Osteoblast (primary cell): Measurements from ENCODE around the gene PPBP. TPM values are rescaled to one million over a fixed set of nuclear protein-coding genes. Genes with fewer than 3 reads are reported as not detected.
A peak's percentile ranks its signal among the peaks of the same experiment; 100 is the strongest.
"Not testable (repeated sequence)": the region's sequence is repeated elsewhere in the genome, so short reads cannot be mapped to it uniquely, and the experiment has no call there.

Source experiments
- DNase-seq: peaks from one replicate; pipeline ENCODE4 v3.0.0; 2011; ENCODE audit warnings: low spot score, mixed read lengths; ENCODE audit not compliant: insufficient read length; ENCODE audit errors: missing footprints
- H2AFZ ChIP-seq: 2 replicates; pipeline ENCODE4 v1.6.0; 2011; ENCODE audit warnings: mild to moderate bottlenecking, low read length
- H3K27ac ChIP-seq: 2 replicates; pipeline ENCODE4 v1.5.1; 2011; ENCODE audit warnings: mild to moderate bottlenecking, low read depth, low read length, moderate library complexity
- H3K27me3 ChIP-seq: 2 replicates; pipeline ENCODE4 v1.6.0; 2012; ENCODE audit warnings: mild to moderate bottlenecking, control low read depth, inconsistent platforms, low read length, moderate library complexity; ENCODE audit not compliant: insufficient read depth
- H3K36me3 ChIP-seq: 2 replicates; pipeline ENCODE4 v1.5.1; 2011; ENCODE audit warnings: mild to moderate bottlenecking, low read length, control low read depth, moderate library complexity; ENCODE audit not compliant: insufficient read depth
- H3K4me1 ChIP-seq: 2 replicates; pipeline ENCODE4 v1.5.1; 2011; ENCODE audit warnings: mild to moderate bottlenecking, low read length, control low read depth, moderate library complexity; ENCODE audit not compliant: insufficient read depth
- H3K4me2 ChIP-seq: 2 replicates; pipeline ENCODE4 v1.6.0; 2011; ENCODE audit warnings: mild to moderate bottlenecking, low read length; ENCODE audit not compliant: insufficient read depth
- H3K4me3 ChIP-seq: fragments of 200-600 bp; sonication (generic); 3 replicates; pipeline ENCODE4 v1.5.1; 2012; ENCODE audit warnings: mild to moderate bottlenecking, low read length, inconsistent platforms; ENCODE audit not compliant: insufficient read depth
- H3K79me2 ChIP-seq: 2 replicates; pipeline ENCODE4 v1.6.0; 2012; ENCODE audit warnings: mild to moderate bottlenecking, low read length, control low read depth, inconsistent platforms; ENCODE audit not compliant: insufficient read depth
- H3K9me3 ChIP-seq: 2 replicates; pipeline ENCODE4 v1.5.1; 2011; ENCODE audit warnings: low read depth, low read length, control low read depth
- H4K20me1 ChIP-seq: 2 replicates; pipeline ENCODE4 v1.6.0; 2012; ENCODE audit warnings: mild to moderate bottlenecking, low read length, control low read depth; ENCODE audit not compliant: insufficient read depth
- CTCF ChIP-seq: IDR thresholded peaks from 2 replicates; pipeline ENCODE4 v1.5.1; 2011; ENCODE audit warnings: mild to moderate bottlenecking, low read depth, low read length, moderate library complexity; ENCODE audit errors: extremely low read depth
- total RNA-seq: library from RNA; depleted of rRNA; stranded (reverse); fragments of >200 nt; gene quantifications from 2 replicates; pipeline ENCODE4 v1.2.3, GENCODE V29; 2012

PPBP gene
- total RNA-seq, 1 donor = 0.36 TPM

- Histone ChIP-seq H3K27me3 (no peaks in the 10 kb centered on the region), H3K4me3 (no peak overlapping the region), H3K36me3 (no peaks in the 10 kb centered on the region), H4K20me1 (no peaks in the 10 kb centered on the region), H2AFZ (no peak overlapping the region), H3K4me1 (no peaks in the 10 kb centered on the region), H3K79me2 (no peaks in the 10 kb centered on the region), H3K9me3 (no peaks in the 10 kb centered on the region), H3K4me2 (no peak overlapping the region), H3K27ac (no peak overlapping the region)
- no peak for TF ChIP-seq CTCF
- no peak for DNase-seq
These were observed 18.0 kb downstream of the PPBP start for GRCh38 chr4:73970011-73970410.

GRCh38 chr4:73967866-73968265 is 20.1 kb downstream of the PPBP start:
- no peak overlapping the region for H2AFZ ChIP-seq
- no peaks in the 10 kb centered on the region for H4K20me1 ChIP-seq
- no peaks in the 10 kb centered on the region for H3K36me3 ChIP-seq
- H3K4me2 ChIP-seq = no peak overlapping the region
- no peak overlapping the region for H3K4me3 ChIP-seq
- TF ChIP-seq CTCF = no peak
- H3K27me3 ChIP-seq = no peaks in the 10 kb centered on the region
- no peaks in the 10 kb centered on the region for H3K4me1 ChIP-seq
- no peak overlapping the region for H3K27ac ChIP-seq
- DNase-seq = peak; percentile 42
- H3K9me3 ChIP-seq = no peaks in the 10 kb centered on the region
- H3K79me2 ChIP-seq = no peaks in the 10 kb centered on the region

GRCh38 chr4:73964862-73965611 is 23.0 kb downstream of the PPBP start:
- peak overlapping the region; percentile 32 for H3K4me2 ChIP-seq
- H3K4me3 ChIP-seq = peak overlapping the region; percentile 19
- no peaks in the 10 kb centered on the region for H3K4me1 ChIP-seq
- no peaks in the 10 kb centered on the region for H3K9me3 ChIP-seq
- H3K27me3 ChIP-seq = no peaks in the 10 kb centered on the region
- no peaks in the 10 kb centered on the region for H3K36me3 ChIP-seq
- H3K79me2 ChIP-seq = no peaks in the 10 kb centered on the region
- peak overlapping the region; percentile 37 for H2AFZ ChIP-seq
- H3K27ac ChIP-seq = no peak overlapping the region
- H4K20me1 ChIP-seq = no peaks in the 10 kb centered on the region
- DNase-seq = no peak
- TF ChIP-seq CTCF = peak; percentile 46

GRCh38 chr4:73962724-73963123 is 25.3 kb downstream of the PPBP start:
- Histone ChIP-seq H3K79me2 (no peaks in the 10 kb centered on the region), H3K4me1 (no peaks in the 10 kb centered on the region), H3K9me3 (no peaks in the 10 kb centered on the region), H4K20me1 (no peaks in the 10 kb centered on the region), H3K4me2 (no peak overlapping the region), H3K36me3 (no peaks in the 10 kb centered on the region), H2AFZ (no peak overlapping the region), H3K4me3 (no peak overlapping the region), H3K27me3 (no peaks in the 10 kb centered on the region), H3K27ac (no peak overlapping the region)
- TF ChIP-seq CTCF = no peak
- DNase-seq = no peak

- not testable (repeated sequence) for H2AFZ ChIP-seq, H3K36me3 ChIP-seq, H3K4me2 ChIP-seq, H3K27ac ChIP-seq, H4K20me1 ChIP-seq, H3K27me3 ChIP-seq, H3K4me1 ChIP-seq, H3K4me3 ChIP-seq, H3K79me2 ChIP-seq, H3K9me3 ChIP-seq
- DNase-seq = peak; percentile 62
These were observed 28.9 kb downstream of the PPBP start for GRCh38 chr4:73959041-73959440.
